Osteoblast (primary cell): ENCODE data around the gene ITPR1. TPM values are rescaled to one million over a fixed set of nuclear protein-coding genes. Genes with fewer than 3 reads are reported as not detected.

Experiments
- DNase-seq: peaks from one replicate; pipeline ENCODE4 v3.0.0; 2011; ENCODE audit warnings: low spot score, mixed read lengths; ENCODE audit not compliant: insufficient read length; ENCODE audit errors: missing footprints
- H2AFZ ChIP-seq: 2 replicates; pipeline ENCODE4 v1.6.0; 2011; ENCODE audit warnings: mild to moderate bottlenecking, low read length
- H3K27ac ChIP-seq: 2 replicates; pipeline ENCODE4 v1.5.1; 2011; ENCODE audit warnings: mild to moderate bottlenecking, low read depth, low read length, moderate library complexity
- H3K27me3 ChIP-seq: 2 replicates; pipeline ENCODE4 v1.6.0; 2012; ENCODE audit warnings: mild to moderate bottlenecking, control low read depth, inconsistent platforms, low read length, moderate library complexity; ENCODE audit not compliant: insufficient read depth
- H3K36me3 ChIP-seq: 2 replicates; pipeline ENCODE4 v1.5.1; 2011; ENCODE audit warnings: mild to moderate bottlenecking, low read length, control low read depth, moderate library complexity; ENCODE audit not compliant: insufficient read depth
- H3K4me1 ChIP-seq: 2 replicates; pipeline ENCODE4 v1.5.1; 2011; ENCODE audit warnings: mild to moderate bottlenecking, low read length, control low read depth, moderate library complexity; ENCODE audit not compliant: insufficient read depth
- H3K4me2 ChIP-seq: 2 replicates; pipeline ENCODE4 v1.6.0; 2011; ENCODE audit warnings: mild to moderate bottlenecking, low read length; ENCODE audit not compliant: insufficient read depth
- H3K4me3 ChIP-seq: fragments of 200-600 bp; sonication (generic); 3 replicates; pipeline ENCODE4 v1.5.1; 2012; ENCODE audit warnings: mild to moderate bottlenecking, low read length, inconsistent platforms; ENCODE audit not compliant: insufficient read depth
- H3K79me2 ChIP-seq: 2 replicates; pipeline ENCODE4 v1.6.0; 2012; ENCODE audit warnings: mild to moderate bottlenecking, low read length, control low read depth, inconsistent platforms; ENCODE audit not compliant: insufficient read depth
- H3K9me3 ChIP-seq: 2 replicates; pipeline ENCODE4 v1.5.1; 2011; ENCODE audit warnings: low read depth, low read length, control low read depth
- H4K20me1 ChIP-seq: 2 replicates; pipeline ENCODE4 v1.6.0; 2012; ENCODE audit warnings: mild to moderate bottlenecking, low read length, control low read depth; ENCODE audit not compliant: insufficient read depth
- total RNA-seq: library from RNA; depleted of rRNA; stranded (reverse); fragments of >200 nt; gene quantifications from 2 replicates; pipeline ENCODE4 v1.2.3, GENCODE V29; 2012
- TF ChIP-seq, protein P1 (sequence below): IDR thresholded peaks from 2 replicates; pipeline ENCODE4 v1.5.1; 2011; ENCODE audit warnings: mild to moderate bottlenecking, low read depth, low read length, moderate library complexity; ENCODE audit errors: extremely low read depth

Gene ITPR1
- total RNA-seq, 1 donor: 16.6 TPM

GRCh38 chr3:4660936-4661335 is 167.8 kb downstream of the ITPR1 start:
- no peak overlapping the region for H2AFZ ChIP-seq
- H3K4me2 ChIP-seq: no peak overlapping the region
- no peaks in the 10 kb centered on the region for H3K36me3 ChIP-seq

DNA sequence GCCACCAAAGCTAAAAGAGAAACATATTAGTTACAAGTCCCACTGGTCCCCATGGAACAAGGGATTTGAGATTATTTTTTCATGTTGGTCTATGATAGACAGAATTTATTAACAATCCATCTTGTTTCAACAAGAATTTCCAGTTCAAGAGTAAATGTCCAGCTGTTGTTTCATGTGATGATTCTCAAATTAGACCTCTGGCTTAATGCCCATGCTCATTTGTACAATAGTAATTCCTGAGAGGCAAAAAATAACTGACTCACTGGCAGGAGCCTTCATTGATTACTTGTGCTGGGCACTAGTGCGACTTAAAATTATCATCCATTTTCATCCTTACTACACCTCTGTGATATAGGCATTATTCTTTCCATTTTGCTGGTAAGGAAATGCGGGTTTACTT is 171.3 kb downstream of the ITPR1 start:
- H3K4me1 ChIP-seq: peaks cover 3% of the 10 kb centered on the region
- no peaks in the 10 kb centered on the region for H3K27me3 ChIP-seq
- no peak overlapping the region for H2AFZ ChIP-seq
- H3K4me2 ChIP-seq: no peak overlapping the region
- DNase-seq: no peak
- no peak overlapping the region for H3K4me3 ChIP-seq
- no peaks in the 10 kb centered on the region for H4K20me1 ChIP-seq
- H3K79me2 ChIP-seq: no peaks in the 10 kb centered on the region
- TF ChIP-seq, protein P1, sequence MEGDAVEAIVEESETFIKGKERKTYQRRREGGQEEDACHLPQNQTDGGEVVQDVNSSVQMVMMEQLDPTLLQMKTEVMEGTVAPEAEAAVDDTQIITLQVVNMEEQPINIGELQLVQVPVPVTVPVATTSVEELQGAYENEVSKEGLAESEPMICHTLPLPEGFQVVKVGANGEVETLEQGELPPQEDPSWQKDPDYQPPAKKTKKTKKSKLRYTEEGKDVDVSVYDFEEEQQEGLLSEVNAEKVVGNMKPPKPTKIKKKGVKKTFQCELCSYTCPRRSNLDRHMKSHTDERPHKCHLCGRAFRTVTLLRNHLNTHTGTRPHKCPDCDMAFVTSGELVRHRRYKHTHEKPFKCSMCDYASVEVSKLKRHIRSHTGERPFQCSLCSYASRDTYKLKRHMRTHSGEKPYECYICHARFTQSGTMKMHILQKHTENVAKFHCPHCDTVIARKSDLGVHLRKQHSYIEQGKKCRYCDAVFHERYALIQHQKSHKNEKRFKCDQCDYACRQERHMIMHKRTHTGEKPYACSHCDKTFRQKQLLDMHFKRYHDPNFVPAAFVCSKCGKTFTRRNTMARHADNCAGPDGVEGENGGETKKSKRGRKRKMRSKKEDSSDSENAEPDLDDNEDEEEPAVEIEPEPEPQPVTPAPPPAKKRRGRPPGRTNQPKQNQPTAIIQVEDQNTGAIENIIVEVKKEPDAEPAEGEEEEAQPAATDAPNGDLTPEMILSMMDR: no peak
- H3K27ac ChIP-seq: no peak overlapping the region
- H3K9me3 ChIP-seq: no peaks in the 10 kb centered on the region
- no peaks in the 10 kb centered on the region for H3K36me3 ChIP-seq

More at GRCh38 chr3:4660936-4661335, 167.8 kb downstream of the ITPR1 start:
- Histone ChIP-seq H4K20me1 (no peaks in the 10 kb centered on the region), H3K4me1 (peaks cover 3% of the 10 kb centered on the region), H3K79me2 (no peaks in the 10 kb centered on the region), H3K4me3 (no peak overlapping the region), H3K27me3 (no peaks in the 10 kb centered on the region), H3K9me3 (no peaks in the 10 kb centered on the region), H3K27ac (no peak overlapping the region)
- DNase-seq: no peak
- TF ChIP-seq, protein P1: no peak

DNA sequence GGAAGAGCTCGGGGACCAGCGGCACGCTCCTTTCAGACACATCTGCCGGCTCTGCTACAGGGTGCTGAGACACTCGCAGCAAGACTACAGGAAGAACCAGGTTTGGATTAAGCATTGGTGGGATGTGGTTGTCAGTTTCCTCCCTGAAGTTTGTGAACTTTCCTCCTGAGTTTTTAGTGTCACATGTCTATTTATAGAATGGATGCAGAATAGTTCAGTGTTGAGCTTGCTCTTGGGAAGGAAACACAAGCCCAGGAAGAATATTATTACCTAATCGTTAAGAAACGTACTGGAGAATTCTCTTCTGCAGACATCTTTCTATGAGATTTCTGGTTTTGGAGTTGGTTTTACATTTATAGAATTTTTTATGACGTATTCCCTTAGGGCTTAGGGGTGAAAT is 172.0 kb downstream of the ITPR1 start:
- H2AFZ ChIP-seq: no peak overlapping the region
- no peaks in the 10 kb centered on the region for H3K79me2 ChIP-seq
- no peaks in the 10 kb centered on the region for H3K9me3 ChIP-seq
- H4K20me1 ChIP-seq: no peaks in the 10 kb centered on the region
- no peak for DNase-seq
- no peak overlapping the region for H3K4me3 ChIP-seq
- TF ChIP-seq, protein P1: no peak
- H3K27me3 ChIP-seq: no peaks in the 10 kb centered on the region
- peaks cover 3% of the 10 kb centered on the region for H3K4me1 ChIP-seq
- no peak overlapping the region for H3K4me2 ChIP-seq
- no peak overlapping the region for H3K27ac ChIP-seq
- H3K36me3 ChIP-seq: no peaks in the 10 kb centered on the region

- H3K27me3 ChIP-seq: no peaks in the 10 kb centered on the region
- DNase-seq: no peak
- no peaks in the 10 kb centered on the region for H3K9me3 ChIP-seq
- no peaks in the 10 kb centered on the region for H3K79me2 ChIP-seq
- TF ChIP-seq, protein P1: no peak
- H3K4me1 ChIP-seq: peaks cover 3% of the 10 kb centered on the region
- H4K20me1 ChIP-seq: no peaks in the 10 kb centered on the region
- no peak overlapping the region for H3K27ac ChIP-seq
- H3K36me3 ChIP-seq: no peaks in the 10 kb centered on the region
- no peak overlapping the region for H3K4me3 ChIP-seq
- H3K4me2 ChIP-seq: no peak overlapping the region
- no peak overlapping the region for H2AFZ ChIP-seq
These were observed 172.9 kb downstream of the ITPR1 start for GRCh38 chr3:4666071-4666470.
